ENCODE results near the gene C1orf210.

The C1orf210 gene

DNA sequence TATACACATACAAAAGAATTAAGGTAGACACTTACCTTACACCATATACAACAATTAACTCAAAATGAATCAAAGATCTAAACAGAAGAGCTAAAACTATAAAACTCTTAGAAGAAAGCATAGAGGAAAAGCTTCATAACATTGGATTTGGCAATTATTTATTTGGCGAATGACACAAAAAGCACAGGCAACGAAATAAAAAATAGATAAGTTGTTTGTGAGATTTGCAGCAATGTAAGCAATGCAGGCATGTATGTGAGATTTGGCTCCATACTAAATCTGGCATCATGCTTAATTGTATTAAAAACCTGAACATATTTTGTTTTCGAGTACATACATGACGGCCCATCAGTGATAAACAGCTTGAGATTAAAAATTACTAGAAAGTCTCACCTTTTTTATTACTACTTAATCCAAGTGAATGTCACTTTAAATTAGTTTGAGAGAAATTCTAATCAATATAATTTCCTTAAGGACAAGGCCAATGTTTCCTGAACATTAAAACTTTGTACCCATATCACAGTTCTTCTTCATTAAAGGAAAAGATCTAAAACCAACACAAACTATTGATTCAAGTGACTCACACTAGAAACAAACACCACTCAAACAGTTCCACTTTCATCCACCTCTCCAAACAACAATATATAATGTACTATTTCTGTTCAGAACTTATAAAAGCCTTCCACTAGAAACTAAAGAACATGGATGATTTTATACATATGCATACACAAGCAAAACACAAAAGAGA, 38.7 kb downstream of the C1orf210 start:
- DNase-seq: no peak

DNA sequence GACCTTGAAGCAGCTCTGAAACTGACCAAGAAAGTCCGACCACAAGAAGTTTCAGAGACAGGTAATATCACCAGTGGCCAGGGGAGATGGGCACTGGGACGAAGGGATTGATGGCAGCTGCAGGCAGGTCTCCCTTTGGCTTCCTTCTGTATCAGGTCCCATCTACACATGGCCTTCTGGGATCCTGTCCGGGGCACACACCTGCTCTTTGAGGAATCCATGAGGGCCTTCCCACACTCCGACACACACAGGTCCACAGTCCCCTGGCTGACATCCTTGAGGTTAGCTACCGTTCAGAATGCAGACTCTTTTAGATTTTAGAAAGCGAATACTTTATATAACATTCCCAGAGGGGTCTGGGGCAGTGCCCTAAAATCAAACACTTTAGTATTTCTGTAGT, 42.1 kb downstream of the C1orf210 start:
- DNase-seq: no peak

DNA sequence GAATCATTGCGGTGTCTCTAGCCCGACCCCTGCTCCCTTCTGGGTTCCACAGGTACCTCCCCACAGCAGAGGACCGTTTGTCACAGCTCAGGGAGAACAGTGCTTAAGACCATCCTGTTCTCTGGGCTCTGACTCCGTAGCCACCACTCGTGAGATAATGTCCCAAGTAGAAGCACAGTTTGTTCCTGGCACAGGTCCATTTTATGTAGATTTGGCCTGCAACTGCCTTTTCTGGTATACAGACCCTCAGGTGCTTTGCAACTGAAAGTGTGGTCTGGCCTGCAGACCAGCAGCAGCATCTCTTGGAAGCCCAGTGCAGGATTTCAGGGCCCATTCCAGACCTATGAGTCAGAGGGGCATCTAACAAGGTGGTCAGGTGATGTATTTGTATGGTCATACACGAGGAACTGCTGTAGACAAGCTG, 44.0 kb downstream of the C1orf210 start:
- no peak for DNase-seq

DNA sequence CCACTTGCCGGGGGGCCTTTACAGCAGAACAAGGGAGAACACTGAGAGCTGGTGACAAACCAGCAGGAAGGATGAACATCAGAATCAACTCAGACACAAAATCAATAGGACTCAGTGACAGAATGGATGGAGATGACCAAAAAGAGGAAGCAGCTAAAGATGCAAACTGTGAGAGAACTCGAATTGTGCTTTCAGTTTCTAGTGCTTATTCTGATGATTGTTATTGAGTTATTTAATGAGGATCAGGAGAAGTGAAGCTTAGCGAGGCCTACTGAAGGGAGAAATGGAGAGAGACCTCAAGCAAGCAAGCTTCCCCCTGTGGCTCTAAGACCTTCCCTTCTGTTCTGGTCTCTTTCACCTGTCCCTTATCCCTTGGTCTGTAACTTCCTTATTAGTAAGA, 45.9 kb downstream of the C1orf210 start:
- no peak for DNase-seq

DNA sequence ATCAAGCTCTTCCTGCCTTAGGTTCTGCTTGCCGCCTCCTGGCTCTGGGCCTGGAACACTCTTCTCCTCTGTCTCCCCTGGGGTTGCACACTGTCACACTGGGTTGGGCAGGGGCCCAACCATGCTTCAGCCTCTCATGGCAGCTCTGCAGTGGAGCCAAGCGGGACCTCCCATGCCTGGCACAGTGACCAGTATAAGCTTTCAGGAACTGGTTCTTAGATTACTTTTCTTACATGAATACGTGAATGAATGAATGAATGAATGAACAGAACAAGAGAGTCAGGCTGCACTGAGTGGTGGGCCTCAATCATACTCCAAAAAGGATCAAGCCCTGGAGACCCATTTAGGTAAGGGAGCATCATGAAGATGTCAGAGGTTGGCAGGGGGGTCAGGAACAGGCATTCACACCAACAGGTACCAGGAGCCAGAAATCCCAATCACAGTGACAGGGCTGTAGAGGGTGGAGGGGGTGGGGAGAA, 46.4 kb downstream of the C1orf210 start:
- no peak for DNase-seq

DNA sequence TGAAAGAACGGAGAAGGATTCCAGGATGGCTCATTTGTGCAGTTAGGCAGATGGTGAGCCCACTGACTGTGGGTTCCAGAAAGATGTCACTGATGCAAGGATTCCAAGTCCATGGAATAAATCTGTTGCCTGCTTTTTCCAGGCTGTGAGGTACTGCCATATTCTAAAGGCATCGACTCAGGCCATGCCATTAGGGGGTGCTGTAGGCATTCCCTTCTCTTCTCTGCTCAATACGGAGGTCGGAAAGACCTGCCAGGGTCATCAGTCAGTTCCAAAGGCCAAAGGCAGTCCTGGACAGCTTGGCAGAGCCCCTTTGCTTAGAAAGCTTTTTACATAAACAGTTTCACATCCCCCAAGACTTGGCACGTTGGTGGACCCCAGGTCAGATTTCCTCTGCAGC, 47.3 kb downstream of the C1orf210 start:
- DNase-seq: peak; percentile 9

DNA sequence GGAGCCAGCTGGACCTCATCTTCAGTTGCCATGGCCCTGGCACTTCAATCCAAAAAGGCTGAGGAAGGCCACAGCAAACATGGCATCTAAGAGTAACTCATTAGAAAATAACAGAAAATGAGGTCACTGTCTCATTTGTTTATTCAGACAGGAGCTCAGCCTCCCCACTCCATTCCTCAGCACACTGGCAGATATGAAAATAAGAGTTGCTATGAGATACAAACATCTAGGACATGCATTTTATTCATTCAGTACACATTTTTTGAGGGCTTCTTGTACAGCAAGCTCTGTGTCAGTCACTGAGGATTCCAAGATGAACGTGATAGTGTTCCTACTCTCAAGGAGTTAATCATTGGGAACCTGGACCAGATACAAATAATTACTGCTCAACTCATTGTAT, 48.3 kb downstream of the C1orf210 start:
- DNase-seq: no peak

DNA sequence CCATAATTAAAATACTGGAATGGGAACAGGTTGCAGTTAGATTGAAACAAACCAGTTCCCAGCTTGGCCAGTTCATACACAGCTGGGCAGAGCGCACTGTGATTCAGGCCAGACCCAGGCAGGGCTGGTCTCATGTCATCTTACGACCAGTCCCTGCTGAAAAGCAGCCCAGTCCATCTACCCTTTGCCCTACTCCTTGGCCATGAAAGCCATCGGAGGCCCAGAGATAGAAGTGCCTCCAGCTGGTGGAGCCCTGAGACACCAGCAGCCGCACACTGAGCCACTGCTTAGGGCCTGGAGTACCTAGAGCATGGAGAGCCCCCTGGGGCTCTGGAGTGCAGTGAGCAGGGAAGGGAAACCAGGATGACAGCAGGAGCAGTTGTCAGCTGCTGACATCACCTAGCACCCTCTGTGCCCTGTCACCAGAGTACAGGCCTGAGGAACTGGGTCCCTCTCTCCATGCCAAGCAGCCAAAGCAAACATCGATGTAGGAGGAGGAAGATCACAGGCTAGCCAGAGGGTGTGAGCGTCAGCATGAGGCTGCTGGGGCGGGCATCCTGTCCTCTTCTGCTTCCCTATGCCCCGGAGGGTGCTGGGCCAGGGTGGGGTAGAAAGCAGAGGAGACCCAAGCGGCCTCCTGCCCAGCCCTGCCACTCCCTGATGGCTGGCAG, 49.8 kb downstream of the C1orf210 start:
- no peak for DNase-seq

DNA sequence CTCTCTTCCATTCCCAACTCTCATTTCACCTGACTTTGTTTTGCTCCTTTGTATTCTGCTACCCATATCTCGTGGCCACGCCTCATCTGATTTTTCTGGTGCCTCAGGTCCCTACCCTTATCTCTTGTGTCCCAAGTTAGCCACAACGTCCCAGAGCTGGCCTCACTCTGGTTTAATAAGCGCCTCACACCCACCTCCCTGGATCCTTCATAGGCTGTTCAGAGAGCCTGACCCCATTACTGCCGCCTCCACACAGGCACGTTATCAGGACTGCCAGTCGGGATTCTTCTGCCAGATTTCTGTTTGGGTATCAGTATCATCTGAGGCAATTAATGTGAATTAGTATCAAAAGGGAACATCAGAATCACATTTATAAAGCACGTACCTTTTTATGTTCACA, 50.3 kb downstream of the C1orf210 start:
- DNase-seq: no peak

DNA sequence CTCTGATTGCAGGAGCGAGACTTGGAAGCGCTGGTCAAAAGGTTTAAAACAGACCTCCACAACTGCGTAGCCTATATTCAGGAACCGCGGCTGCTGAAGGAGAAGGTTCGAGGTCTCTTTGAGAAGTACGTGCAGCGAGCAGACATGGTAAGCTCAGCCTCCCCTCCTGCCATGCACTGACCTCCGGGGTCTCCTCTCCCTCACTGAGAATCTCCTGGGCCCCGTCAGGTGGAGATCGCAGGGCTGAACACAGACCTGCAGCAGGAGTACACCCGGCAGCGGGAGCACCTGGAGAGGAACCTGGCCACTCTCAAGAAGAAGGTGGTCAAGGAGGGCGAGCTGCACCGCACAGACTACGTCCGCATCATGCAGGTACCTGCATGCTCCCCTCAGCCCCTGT, 51.1 kb downstream of the C1orf210 start:
- no peak for DNase-seq

DNA sequence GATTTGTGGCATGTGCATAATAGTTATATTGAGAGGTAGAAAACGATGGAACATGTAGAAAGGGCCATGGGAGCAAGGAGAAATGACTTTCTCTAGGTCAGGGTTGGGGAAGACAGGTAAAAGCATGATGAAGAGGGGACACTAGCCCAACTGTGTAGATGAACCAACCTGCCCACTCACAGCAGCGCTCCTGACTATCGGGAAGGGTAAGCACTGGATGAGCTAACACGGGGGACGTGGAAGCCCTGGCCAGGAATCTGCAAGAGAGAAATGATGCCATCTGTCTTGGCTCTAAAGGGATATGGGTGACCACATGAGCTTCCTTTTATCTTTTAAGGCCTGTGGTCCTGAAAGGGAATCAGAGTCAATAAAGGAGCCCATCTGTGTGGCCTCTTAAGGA, 51.8 kb downstream of the C1orf210 start:
- DNase-seq: no peak

DNA sequence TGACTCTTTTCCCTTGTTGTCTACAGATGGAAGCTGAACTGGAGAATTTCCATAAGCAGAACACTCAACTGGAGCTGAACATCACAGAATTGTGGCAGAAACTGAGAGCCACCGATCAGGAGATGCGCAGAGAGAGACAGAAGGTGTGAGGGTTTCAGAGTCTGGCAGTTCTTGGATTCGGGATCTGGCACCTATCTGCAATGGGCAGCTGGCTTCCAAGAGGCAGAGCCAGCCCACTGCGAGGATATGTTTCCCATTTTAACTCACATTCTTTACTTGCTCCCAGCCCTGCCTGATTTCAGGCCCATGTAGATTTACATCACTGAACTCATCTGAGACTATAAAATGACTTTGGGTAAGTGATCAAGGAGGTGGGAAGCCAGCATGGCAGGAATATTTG, 52.9 kb downstream of the C1orf210 start:
- no peak for DNase-seq

DNA sequence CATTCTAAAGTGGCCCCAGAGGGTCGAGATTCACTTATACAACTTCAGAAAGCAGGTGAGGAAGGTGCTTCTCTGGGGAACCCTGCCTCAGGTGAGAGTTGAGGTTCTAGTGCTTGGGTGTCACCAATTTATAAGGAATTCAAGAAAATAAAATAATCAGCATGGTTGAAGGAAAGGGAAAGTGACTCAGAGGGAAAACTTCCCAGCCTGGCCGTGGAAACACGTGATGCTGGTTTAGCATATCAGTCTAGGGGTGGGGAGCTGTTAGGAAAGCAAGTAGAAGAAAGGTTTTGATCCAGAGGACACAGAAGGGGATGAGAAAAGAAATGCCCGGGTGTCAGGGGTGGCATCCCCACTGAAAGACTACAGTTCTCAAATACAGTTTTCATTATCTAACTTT, 53.3 kb downstream of the C1orf210 start:
- no peak for DNase-seq

Measured in CD4-positive, alpha-beta T cell treated with Interleukin-17A for 1 hour (primary cell).